Measurements from ENCODE around the gene WSCD2.

Gene WSCD2

DNA sequence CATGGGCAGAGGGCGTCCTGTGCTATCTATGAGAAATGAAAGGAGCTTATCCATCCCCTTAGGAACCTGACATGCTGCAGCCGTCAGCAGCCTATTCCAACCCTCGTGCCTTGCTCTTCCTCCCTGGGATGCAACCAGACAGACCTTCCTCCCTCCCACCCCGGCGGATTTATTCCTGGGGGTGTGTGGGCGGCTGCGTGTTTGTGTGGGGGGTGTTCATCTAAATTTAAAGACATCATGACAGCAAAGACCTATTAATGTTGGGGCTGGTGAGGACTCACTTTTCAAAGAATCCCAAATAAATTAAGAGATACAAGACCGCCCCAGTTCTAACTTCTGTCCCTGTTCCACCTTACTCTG is 52.0 kb downstream of the WSCD2 start:
- TF ChIP-seq CTBP1 (IDR thresholded peaks at IDR 0.05; ENCODE audit: borderline replicate concordance) (no peak), TARDBP (IDR thresholded peaks at IDR 0.05) (no peak), HDGF (IDR thresholded peaks at IDR 0.05; ENCODE audit: borderline replicate concordance) (no peak), NFRKB (IDR thresholded peaks at IDR 0.05) (no peak), FOXK2 (IDR thresholded peaks at IDR 0.05) (no peak), FOXM1 (IDR thresholded peaks at IDR 0.05; ENCODE audit: borderline replicate concordance) (no peak), ZNF384 (IDR thresholded peaks at IDR 0.05) (no peak)
- TF ChIP-seq, protein P1, sequence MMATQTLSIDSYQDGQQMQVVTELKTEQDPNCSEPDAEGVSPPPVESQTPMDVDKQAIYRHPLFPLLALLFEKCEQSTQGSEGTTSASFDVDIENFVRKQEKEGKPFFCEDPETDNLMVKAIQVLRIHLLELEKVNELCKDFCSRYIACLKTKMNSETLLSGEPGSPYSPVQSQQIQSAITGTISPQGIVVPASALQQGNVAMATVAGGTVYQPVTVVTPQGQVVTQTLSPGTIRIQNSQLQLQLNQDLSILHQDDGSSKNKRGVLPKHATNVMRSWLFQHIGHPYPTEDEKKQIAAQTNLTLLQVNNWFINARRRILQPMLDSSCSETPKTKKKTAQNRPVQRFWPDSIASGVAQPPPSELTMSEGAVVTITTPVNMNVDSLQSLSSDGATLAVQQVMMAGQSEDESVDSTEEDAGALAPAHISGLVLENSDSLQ (IDR thresholded peaks at IDR 0.05) = no peak
- ChIA-PET POLR2A (no interaction called here), CTCF (interaction anchor here (0.8 kb wide), 1 partner anchor 52 kb away, joined by 4 read pairs; the partner anchor contains the start of gene WSCD2)
- DNase-seq (ENCODE audit: extremely low spot score) = no peak

DNA sequence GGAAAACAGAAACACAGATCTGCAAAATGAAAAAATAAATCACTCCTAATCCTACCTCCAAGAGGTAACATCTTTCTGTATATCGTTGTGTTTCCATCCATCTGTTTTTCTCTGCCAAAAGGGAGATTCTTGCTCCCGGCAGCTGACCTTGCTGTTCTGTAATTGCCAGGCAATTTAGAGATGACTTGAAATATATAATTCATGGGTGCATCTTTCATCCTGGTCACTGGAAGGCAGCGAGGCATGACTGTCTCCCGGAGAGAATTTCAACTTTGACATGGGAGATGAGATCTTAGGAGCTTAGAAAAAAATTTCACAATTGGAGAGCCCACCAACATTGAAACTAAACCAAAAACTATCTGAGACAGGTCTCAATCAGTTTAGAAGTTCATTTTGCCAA is 53.0 kb downstream of the WSCD2 start:
- TF ChIP-seq FOXK2 (IDR thresholded peaks at IDR 0.05) (no peak), LEF1 (IDR thresholded peaks at IDR 0.05; ENCODE audit: borderline replicate concordance) (no peak), BHLHE40 (IDR thresholded peaks at IDR 0.05; ENCODE audit: borderline replicate concordance) (no peak), ELF4 (IDR thresholded peaks at IDR 0.05) (no peak), FOXA1 (IDR thresholded peaks at IDR 0.05) (no peak), SUZ12 (IDR thresholded peaks at IDR 0.05) (no peak), L3MBTL2 (conservative IDR thresholded peaks at IDR 0.05) (no peak), TARDBP (IDR thresholded peaks at IDR 0.05) (no peak), ARNT (IDR thresholded peaks at IDR 0.05) (no peak), HDGF (IDR thresholded peaks at IDR 0.05; ENCODE audit: borderline replicate concordance) (no peak), CTBP1 (IDR thresholded peaks at IDR 0.05; ENCODE audit: borderline replicate concordance) (no peak)
- TF ChIP-seq, protein P1 (IDR thresholded peaks at IDR 0.05) = no peak
- CTCF ChIA-PET = interaction anchor here (0.6 kb wide), 1 partner anchor 150 kb away, joined by 5 read pairs; no protein-coding TSS in a partner anchor
- no peak for DNase-seq (ENCODE audit: extremely low spot score)
- POLR2A ChIA-PET = no interaction called here

DNA sequence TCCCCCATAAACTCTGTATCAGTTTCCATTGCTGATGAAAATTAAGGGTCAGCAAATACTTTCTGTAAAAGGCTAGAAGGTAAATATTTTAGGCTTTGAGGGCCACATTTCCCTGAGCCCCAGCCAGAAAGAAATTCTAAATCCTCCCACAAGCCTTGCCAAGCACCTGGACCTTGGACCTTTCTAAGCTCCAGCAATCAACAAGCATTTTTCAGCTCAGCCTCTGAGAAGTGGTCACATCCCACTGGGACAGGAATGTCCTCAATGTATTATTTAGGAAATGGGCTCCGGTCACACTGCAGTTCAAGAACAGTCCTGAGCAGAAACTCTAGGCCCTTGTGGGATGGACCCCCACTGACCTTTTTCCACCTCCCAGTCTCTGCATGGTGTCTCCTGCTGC is 55.9 kb downstream of the WSCD2 start:
- no peak for DNase-seq (ENCODE audit: extremely low spot score)
- ChIA-PET CTCF (interaction anchor here (1.1 kb wide), 1 partner anchor 56 kb away, joined by 3 read pairs; the partner anchor contains the start of gene WSCD2), POLR2A (no interaction called here)
- TF ChIP-seq BHLHE40 (IDR thresholded peaks at IDR 0.05; ENCODE audit: borderline replicate concordance) (no peak), FOXA1 (IDR thresholded peaks at IDR 0.05) (no peak), ZNF384 (IDR thresholded peaks at IDR 0.05) (no peak)

DNA sequence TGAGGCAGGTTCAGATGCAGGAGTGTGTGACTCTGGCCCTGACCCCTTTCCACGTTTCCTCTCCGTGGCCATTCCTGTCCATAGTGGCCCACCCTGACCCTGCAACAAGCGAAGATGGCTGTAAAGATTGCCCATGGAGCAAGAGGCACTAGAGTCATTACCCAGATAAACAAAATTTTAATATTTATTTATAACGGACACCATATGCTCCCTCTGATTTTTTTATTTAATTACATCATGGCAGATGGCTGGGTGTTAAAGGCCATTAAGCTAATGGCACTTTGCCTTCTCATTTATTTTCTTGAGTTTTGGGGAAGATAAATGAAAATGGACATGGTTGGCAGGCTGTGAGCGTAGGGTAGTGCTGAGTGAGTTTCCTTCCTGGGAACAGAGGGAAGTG is 58.7 kb downstream of the WSCD2 start:
- no peak for DNase-seq (ENCODE audit: extremely low spot score)
- POLR2A ChIA-PET = no interaction called here
- TF ChIP-seq LEF1 (IDR thresholded peaks at IDR 0.05; ENCODE audit: borderline replicate concordance) (no peak), ELF4 (IDR thresholded peaks at IDR 0.05) (no peak), NFRKB (IDR thresholded peaks at IDR 0.05) (no peak), CTBP1 (IDR thresholded peaks at IDR 0.05; ENCODE audit: borderline replicate concordance) (no peak), FOXA1 (IDR thresholded peaks at IDR 0.05) (no peak), SUZ12 (IDR thresholded peaks at IDR 0.05) (no peak), SP1 (IDR thresholded peaks at IDR 0.05) (no peak), ARNT (IDR thresholded peaks at IDR 0.05) (no peak), HDGF (IDR thresholded peaks at IDR 0.05; ENCODE audit: borderline replicate concordance) (no peak), BHLHE40 (IDR thresholded peaks at IDR 0.05; ENCODE audit: borderline replicate concordance) (no peak), FOXM1 (IDR thresholded peaks at IDR 0.05; ENCODE audit: borderline replicate concordance) (no peak), ZNF384 (IDR thresholded peaks at IDR 0.05) (no peak), TARDBP (IDR thresholded peaks at IDR 0.05) (no peak)
- TF ChIP-seq, protein P1 (IDR thresholded peaks at IDR 0.05) = no peak
- CTCF ChIA-PET = no interaction called here

DNA sequence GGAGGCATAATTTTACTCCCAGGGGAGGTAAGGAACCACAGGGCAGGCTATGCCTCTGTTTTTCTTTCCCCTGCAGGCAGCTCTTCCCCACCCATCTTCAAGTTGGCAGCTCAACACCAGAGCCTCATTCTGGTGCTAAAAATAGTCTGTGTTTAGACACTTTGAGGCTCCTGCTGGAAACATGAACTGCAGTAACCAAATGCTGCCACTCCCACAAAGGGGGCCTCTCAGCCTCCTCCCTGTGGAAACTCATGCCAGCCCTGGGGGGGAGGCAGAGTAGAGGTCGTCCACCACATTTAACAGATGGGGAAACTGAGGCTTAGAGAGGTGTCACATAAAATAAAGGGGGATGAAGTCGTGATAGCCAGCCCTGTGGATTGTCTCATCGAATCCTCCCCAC is 61.4 kb downstream of the WSCD2 start:
- ChIA-PET POLR2A (no interaction called here), CTCF (interaction anchor here (0.7 to 0.8 kb wide), 3 partner anchors 17 to 461 kb away, joined by 3 to 4 read pairs (median 3); no protein-coding TSS in a partner anchor)
- TF ChIP-seq ARNT (IDR thresholded peaks at IDR 0.05) (no peak), HDGF (IDR thresholded peaks at IDR 0.05; ENCODE audit: borderline replicate concordance) (no peak), TARDBP (IDR thresholded peaks at IDR 0.05) (no peak), FOXA1 (IDR thresholded peaks at IDR 0.05) (no peak), ELF4 (IDR thresholded peaks at IDR 0.05) (no peak), NFRKB (IDR thresholded peaks at IDR 0.05) (no peak), SUZ12 (IDR thresholded peaks at IDR 0.05) (no peak), L3MBTL2 (conservative IDR thresholded peaks at IDR 0.05) (no peak), ZNF384 (IDR thresholded peaks at IDR 0.05) (no peak), LEF1 (IDR thresholded peaks at IDR 0.05; ENCODE audit: borderline replicate concordance) (no peak)
- TF ChIP-seq, protein P1 (IDR thresholded peaks at IDR 0.05) = no peak
- no peak for DNase-seq (ENCODE audit: extremely low spot score)

DNA sequence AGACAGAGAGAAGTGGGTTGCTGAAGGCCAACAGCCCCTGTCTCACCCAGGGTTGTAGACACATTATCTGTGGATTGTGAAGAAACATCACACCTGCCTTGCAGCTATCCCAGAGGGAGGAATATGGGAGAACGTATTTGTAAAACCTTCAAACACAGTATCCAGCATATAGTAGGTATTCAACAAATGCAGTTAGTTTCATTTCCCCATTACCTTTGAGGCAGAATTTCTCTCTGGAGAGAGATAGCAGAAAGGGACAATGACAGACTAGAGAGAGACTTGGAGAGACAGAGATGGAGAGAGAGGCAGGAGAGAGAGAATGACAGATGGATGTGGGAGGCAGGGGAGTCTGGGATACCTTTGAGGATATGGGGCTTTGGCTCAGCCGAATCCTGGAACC is 62.0 kb downstream of the WSCD2 start:
- DNase-seq (ENCODE audit: extremely low spot score) = no peak
- CTCF ChIA-PET = interaction anchor here (0.7 kb wide), 1 partner anchor 17 kb away, joined by 3 read pairs; no protein-coding TSS in a partner anchor
- TF ChIP-seq, protein P1 (IDR thresholded peaks at IDR 0.05) = no peak
- TF ChIP-seq ARNT (IDR thresholded peaks at IDR 0.05) (no peak), NFRKB (IDR thresholded peaks at IDR 0.05) (no peak), FOXA1 (IDR thresholded peaks at IDR 0.05) (no peak), CTBP1 (IDR thresholded peaks at IDR 0.05; ENCODE audit: borderline replicate concordance) (no peak), L3MBTL2 (conservative IDR thresholded peaks at IDR 0.05) (no peak), BHLHE40 (IDR thresholded peaks at IDR 0.05; ENCODE audit: borderline replicate concordance) (no peak), ELF4 (IDR thresholded peaks at IDR 0.05) (no peak), HDGF (IDR thresholded peaks at IDR 0.05; ENCODE audit: borderline replicate concordance) (no peak), SP1 (IDR thresholded peaks at IDR 0.05) (no peak), FOXM1 (IDR thresholded peaks at IDR 0.05; ENCODE audit: borderline replicate concordance) (no peak)
- POLR2A ChIA-PET = no interaction called here

All from HEK293T (cell line).